Cardiac septum (tissue), 1 donor: ENCODE measurements around the gene CDX1. TPM values are rescaled to one million over a fixed set of nuclear protein-coding genes. Genes with fewer than 3 reads are reported as not detected.

Experiments used
- DNase-seq: peaks from one replicate; pipeline ENCODE4 v3.0.0-alpha.2; 2020; ENCODE audit warnings: low spot score
- intact Hi-C: fragments of 100-400 bp; cut with DNase I; formaldehyde crosslinking; loops from one replicate; pipeline ENCODE4 v1.14.0; 2022
- total RNA-seq: library from RNA; stranded (reverse); fragmentation: NEBNext Ultra II Directional; extraction: Animal tissue kit (Norgen Biotek cat#: 25700); gene quantifications from one replicate; pipeline ENCODE4 v1.2.1, GENCODE V29; 2021
- donor health status: DM: no; HTN: no; CAD: no.

CDX1 gene
- total RNA-seq, 1 donor from 2014 or later, result 0.16 TPM

- intact Hi-C loops, result no loop called here
- no peak for DNase-seq
These were observed 24.2 kb upstream of the CDX1 start for GRCh38 chr5:150142185-150142958.

DNA sequence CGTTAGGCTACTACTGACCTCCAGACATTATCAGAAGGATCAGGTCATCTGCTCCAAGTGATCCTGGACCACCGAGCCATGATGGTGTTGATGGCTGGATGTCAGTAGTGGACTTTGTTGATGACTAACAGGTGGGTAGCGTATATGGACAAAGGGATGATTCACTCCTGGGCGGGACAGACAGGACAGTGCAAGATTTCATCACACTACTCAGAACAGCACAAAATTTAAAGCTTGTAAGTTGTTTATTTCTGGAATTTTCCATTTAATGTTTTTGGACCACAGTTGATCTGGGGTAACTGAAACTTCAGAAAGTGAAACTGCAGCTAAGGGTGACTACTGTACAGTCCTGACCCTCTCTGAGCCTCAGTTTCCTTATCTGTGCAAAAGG lies 23.6 kb upstream of the CDX1 start:
- intact Hi-C loops, result no loop called here
- no peak for DNase-seq

GRCh38 chr5:150143350-150144245 lies 23.0 kb upstream of the CDX1 start:
- DNase-seq, result no peak

GRCh38 chr5:150144246-150144801 lies 22.3 kb upstream of the CDX1 start:
- DNase-seq, result no peak
- intact Hi-C loops, result no loop called here

More at GRCh38 chr5:150143350-150144245, 23.0 kb upstream of the CDX1 start:
- intact Hi-C loops, result no loop called here

DNA sequence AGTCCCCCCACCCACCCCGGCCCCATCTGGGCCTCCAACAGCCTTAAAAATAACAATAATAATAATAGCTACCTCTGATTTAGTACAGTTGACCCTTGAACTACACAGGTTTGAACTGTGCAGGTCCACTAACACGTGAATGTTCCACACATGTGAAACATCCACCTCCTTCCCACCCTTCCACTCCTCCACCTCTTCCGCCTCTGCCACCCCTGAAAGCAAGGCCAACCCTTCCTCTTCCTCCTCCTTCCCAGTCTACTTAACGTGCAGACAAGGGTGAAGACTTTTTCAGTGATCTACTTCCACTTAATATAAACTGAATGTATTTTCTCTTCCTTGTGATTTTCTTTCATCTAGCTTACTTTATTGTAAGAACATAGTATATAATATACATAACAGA lies 21.7 kb upstream of the CDX1 start:
- intact Hi-C loops, result no loop called here

GRCh38 chr5:150146235-150146634 lies 20.3 kb upstream of the CDX1 start:
- DNase-seq, result no peak
- intact Hi-C loops, result no loop called here

More for the DNA sequence above, 21.7 kb upstream of the CDX1 start:
- DNase-seq, result no peak

- intact Hi-C loops, result no loop called here
- DNase-seq, result no peak
These were observed 19.5 kb upstream of the CDX1 start for GRCh38 chr5:150146862-150147601.

DNA sequence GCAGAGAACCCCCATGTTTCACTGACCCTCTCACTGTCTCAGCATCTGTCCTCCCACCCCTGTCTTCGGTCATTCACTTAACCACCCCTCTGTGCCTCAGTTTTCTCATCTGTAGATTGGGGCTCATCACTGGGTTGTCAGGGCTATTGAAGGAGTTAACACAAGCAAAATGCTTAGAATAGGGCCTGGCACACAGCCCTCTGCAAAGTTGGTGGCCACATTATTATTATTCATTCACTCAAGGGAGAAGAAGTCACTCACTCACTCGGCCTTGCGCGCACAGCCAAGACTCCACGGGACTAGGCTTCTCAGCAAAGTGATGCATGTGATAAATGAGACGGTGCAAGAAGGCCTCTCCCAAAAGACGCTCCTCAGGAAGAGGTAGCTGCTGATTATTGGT lies 18.9 kb upstream of the CDX1 start:
- intact Hi-C loops, result no loop called here
- DNase-seq, result no peak

GRCh38 chr5:150148117-150148927 lies 18.3 kb upstream of the CDX1 start:
- DNase-seq, result no peak
- intact Hi-C loops, result no loop called here

DNA sequence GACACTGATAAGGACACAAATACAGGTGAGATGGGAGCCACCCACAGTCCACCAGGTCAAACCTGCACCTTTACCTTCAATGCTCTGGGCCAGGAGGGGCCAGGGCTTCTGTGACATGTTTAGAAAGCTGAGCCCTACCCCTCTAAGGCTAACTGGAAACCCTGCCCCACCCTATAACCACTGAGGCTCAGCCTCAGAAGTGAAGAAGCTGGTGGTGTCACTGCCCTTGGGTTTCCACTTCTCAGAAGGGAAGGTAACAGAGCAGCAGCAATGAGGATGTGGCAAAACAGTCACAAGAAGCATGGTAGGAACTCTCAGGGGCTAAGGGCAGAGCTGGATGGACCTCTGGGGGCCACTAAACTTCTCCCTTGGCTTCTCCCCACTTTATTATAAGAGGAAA lies 17.0 kb upstream of the CDX1 start:
- intact Hi-C loops, result no loop called here
- DNase-seq, result no peak

- DNase-seq, result no peak
- intact Hi-C loops, result no loop called here
These were observed 13.7 kb upstream of the CDX1 start for GRCh38 chr5:150152636-150153462.

- intact Hi-C loops, result no loop called here
- DNase-seq, result no peak
These were observed 13.1 kb upstream of the CDX1 start for GRCh38 chr5:150153483-150153882.

DNA sequence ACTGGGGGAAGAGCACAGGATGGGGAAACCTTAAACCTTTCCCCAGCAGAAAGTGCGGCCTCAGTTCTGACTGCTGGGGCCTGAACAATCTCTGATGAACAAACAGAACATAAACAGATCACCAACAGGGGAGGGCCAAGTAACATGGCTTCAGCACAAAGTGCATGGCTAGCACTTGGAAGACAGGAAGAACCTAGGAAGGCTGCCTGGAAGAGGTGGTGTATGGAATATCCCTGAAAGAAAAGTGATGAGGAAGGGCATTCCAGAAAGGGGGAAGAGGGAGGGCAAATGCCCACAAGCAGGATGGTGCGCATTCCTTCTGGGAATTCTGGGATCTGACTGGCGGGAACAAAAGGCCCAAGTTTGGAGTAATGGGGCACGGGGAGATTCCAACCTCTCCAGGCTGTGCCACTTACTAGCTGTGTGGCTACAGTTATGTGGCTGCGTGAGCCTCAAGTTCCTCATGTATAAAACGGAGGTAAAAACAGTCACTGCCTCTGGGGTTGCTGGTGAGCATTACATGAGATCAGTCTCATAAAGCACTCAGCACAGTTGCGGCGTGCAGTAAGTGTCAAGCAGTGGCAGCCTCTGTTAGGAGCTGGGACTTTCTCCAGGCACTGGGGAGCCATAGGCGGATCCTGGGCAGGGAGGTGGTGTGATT lies 12.5 kb upstream of the CDX1 start:
- no peak for DNase-seq
- intact Hi-C loops, result no loop called here

- DNase-seq, result no peak
- intact Hi-C loops, result no loop called here
These were observed 11.9 kb upstream of the CDX1 start for GRCh38 chr5:150154618-150155128.

DNA sequence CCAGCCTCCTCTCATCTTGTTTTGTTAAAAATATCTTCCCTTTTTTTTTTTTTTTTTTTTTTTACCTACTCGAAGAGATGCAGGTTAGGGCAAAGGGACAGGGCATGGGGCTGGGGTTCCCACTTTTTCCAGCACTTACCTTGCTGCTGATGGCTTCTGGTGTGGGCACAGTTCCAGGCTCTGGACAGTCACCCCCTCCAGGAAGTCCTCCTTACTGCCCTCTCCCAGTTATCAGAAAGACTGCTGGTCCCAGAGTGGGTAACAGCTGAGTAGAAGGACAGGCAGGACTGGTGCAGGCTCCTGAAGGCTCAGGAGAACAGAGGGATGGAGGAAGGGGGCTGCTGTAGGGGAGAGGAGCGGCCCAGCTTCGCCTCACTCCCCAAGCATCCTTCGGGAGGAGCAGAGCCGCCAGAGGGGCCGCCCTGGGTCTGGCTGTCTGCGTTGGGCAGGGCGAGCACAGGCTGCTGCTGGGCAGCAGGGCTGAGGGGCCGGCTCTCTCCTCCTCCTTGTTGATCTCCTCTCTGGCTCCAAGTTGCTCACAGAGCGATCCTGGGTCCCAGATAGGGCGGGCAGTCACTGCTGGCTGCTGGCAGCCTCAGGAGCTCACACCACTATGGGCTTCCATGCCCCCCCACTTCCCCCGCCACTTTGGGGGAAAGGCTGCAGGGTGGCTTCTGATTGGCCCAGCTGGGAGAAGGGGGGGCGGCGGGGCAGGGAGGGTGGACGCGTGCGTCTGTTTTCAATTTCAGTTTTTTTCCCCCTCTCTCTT lies 11.1 kb upstream of the CDX1 start, which contains the start of gene PDGFRB:
Gene PDGFRB, minus strand, starts transcription at position 588 of the 769 bp plus-strand sequence. CDS start 18,798 bp downstream, outside the sequence.
- peak; percentile 88 for DNase-seq
- intact Hi-C loops, result loop anchor here (2.0 kb wide), 1 partner anchor 15 kb away; no protein-coding TSS in a partner anchor

GRCh38 chr5:150156027-150156368 lies 10.6 kb upstream of the CDX1 start:
- intact Hi-C loops, result loop anchor here (2.0 kb wide), 1 partner anchor 15 kb away; no protein-coding TSS in a partner anchor
- DNase-seq, result no peak
